Non-pigmented ciliary epithelial cell (primary cell): Measurements from ENCODE around the gene ARFGEF3.
A peak's percentile ranks its signal among the peaks of the same experiment; 100 is the strongest.
"Not testable (repeated sequence)": the region's sequence is repeated elsewhere in the genome, so short reads cannot be mapped to it uniquely, and the experiment has no call there.

Experiments
- DNase-seq: peaks from one replicate; pipeline ENCODE4 v3.0.0-alpha.2; 2010; ENCODE audit warnings: low read depth

The ARFGEF3 gene

DNA sequence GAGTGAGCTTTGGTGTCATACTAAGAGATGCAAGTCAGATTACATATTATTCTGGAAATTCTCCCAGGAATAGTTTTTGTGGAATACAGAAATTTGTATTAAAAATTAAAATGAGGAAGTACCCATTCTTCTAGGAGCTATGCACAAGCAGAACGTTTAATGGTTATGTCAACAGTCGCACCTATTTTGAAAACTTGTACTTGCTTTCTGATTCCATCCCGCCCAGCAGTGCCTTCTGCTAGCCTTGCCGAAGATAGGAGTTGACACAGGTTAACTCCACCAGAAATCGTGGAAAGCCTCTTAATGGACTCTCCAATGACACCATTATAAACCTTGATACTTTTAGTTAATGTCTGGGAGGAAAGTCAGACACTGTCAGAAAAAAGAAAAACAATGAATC lies 49.9 kb downstream of the ARFGEF3 start:
- no peak for DNase-seq

DNA sequence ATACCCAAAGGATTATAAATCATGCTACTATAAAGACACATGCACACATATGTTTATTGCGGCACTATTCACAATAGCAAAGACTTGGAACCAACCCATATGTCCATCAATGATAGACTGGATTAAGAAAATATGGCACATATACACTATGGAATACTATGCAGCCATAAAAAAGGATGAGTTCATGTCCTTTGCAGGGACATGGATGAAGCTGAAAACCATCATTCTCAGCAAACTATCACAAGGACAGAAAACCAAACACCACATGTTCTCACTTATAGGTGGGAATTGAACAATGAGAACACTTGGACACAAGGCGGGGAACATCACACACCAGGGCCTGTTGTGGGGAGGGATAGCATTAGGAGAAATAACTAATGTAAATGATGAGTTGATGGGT lies 50.8 kb downstream of the ARFGEF3 start:
- DNase-seq, result not testable (repeated sequence)

DNA sequence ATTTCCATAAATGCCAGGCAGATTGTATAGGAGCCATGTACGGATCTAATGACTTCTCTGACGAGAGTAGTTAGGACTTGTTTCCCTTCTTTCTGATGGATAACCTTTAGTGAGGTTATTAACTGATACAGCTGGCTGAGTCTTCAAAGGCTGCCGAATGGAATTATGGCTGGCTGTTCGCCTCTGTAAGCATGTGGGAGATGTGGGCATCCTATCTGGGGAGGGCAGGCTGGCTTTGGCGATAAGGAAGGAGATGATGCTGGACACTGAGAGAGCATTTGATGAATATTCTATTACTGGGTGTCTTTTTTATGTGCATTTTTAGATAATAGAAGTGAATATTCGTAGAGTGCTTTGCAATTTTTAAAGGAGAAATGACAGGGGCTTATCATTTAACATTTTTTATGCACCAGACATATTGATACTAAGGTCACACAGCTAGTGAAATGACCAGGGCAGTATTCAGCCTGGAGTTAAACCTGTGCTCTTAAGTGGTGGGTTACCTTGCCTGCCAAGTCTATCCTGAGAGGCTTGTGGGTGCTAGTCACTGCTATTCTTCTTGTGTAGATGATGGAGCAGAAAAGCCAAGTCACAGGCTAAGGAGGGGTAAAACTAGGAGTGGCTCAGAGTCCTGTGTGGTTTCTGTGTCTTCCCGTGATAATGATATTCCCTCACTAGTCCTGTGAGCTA lies 53.5 kb downstream of the ARFGEF3 start:
- DNase-seq, result no peak

DNA sequence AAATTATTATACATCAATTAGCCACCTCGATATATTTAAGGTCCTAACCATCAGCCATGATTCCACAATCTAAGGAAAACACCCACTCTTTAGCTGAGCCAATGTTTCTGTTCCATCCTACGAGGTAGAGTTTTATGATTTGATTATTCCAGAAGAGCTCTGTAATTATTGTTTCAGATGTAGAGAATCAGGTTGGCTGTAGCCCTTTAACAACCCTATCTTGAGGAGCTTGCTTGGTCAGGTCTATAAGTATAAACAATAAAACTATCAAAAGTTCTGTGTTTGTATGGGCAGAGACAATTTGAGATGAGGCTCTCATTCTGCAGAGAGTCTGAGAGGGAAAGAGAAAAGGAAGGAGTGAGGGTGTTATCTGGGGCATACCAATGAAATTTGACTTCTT lies 56.7 kb downstream of the ARFGEF3 start, which contains the start of gene PBOV1:
PBOV1 (minus strand) TSS at position 43 of the 400 bp plus-strand sequence. CDS start 96 bp downstream, outside the sequence.
- no peak for DNase-seq

DNA sequence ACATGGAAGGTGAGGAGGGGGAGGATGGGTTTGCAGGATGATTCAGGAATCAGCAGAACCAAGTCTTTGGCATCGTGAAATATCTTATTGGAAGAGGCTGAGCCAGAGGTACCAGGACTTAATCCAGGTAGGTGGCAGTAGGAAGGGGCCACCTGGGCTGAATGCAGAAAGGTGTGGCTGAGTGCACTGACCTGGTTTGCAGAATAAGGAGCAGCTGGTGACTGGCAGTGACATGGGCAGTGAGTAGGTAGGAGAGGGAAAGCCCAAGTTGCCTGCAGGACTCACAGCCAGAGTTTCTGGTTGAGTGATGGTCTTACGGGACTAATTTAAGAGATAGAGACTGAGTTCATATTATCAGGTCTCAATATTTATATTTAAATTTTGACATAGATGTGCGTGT lies 57.7 kb downstream of the ARFGEF3 start:
- DNase-seq, result no peak

DNA sequence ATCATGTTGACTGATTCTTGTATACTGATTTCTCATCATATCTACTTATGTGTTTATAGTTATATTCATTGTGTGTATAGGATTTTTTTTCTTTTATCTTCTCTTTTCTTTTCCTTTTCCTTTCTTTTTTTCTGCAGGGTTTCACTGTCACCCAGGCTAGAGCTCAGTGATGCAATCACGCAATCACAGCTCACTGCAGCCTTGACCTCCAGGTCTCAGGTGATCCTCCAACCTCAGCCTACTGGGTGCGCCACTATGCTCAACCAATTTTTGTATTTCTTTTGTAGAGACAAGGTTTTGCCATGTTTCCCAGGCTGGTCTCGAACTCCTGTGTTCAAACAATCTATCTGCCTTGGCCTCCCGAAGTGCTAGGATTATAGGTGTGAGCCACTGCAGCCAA lies 58.2 kb downstream of the ARFGEF3 start:
- no peak for DNase-seq

DNA sequence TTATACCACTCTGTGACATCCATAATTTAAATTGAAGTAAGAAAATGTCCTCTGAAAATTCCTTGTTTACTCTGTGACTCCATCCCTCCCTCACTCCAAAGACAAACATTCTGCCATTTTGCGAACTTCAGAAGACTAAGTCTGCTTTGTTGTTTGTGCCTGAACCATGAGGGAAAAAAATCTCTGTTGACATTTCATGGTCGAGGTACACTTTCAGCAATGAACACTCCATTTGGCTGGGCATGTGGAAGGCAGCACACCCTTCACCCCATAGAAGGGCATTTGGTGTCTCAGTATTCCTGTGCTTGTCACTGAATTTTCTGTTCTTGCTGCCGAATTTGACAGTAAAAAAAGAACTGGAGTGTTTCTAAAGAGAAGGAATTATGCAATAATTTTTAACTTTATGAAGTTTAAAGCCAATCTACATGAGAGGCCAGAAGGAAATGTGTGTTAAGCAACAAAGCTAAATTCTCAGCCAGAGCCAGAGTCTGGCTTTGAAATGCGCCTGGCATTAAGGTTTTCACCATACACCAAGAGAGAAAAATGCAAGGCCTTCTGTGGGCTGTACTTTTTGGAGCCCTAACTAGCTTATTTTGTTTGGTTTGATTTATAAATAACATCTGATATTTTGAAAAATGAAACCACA lies 61.3 kb downstream of the ARFGEF3 start:
- no peak for DNase-seq

DNA sequence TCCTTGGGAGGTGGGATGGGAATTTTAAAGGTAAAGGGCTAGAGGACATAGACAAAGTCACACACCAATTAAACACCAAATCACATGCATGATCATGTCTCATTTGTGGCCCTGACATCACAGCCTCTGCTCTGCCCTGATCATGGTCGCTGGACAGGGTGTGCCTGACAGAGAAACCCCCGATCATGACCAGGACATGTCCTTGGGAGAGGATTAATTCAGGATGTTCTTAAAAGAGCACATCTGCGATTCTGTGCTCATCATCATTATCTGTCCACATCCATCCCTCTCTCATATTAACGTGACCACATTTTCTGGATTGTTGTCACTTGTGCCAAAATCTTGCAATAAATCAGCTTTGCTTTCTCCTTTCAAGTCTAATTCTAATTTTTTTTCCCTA lies 64.2 kb downstream of the ARFGEF3 start:
- DNase-seq, result no peak

DNA sequence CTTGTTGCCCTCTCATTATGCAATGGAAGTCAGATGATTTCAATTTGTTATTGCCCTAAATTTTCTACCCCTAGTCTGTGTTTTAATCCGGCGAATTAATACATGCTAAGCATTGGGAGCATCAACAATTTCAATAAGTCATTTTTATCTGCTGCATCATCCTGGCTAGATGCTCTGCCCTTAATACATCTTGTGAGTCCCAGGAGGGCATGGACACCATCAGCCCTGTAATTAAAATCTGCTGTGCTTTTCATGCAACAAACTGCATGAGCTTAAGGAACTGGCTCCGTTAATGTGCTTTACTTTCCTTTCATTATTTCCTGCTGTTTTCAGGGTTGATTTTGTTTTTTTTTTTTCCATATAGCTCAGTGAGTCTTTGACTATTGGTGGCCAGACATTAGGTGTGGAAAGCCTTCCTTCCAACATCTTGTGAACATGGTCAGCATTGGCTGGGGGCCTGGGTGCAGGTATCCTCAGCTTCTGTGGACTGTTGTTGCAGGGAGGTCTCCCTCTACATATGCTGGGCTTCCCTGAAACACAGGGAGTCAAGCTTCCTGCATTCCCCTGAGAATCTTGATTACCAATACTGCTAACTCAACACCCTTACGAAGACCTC lies 65.1 kb downstream of the ARFGEF3 start:
- DNase-seq, result no peak

DNA sequence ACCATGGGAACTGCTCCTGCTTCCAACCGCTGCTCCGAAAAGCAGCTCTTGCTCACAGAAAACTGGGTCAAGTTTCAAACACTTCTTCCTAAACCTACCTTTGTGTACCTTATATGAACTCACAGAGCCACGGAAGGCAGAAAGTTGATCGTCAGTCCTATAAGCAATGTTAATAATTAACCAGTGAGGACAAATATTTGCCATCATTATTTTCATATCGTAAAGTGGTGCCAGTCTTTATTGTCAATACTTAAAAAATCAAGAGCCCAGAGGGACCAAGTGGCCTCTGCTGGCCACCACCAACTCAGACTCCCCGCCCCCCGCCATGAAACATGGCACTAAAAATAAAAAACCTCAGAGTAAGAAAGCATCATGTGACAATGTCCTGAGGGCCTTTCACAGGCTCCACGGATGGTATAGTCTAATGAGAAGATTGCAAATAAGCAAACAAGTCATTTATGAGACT lies 65.6 kb downstream of the ARFGEF3 start:
- DNase-seq, result no peak

DNA sequence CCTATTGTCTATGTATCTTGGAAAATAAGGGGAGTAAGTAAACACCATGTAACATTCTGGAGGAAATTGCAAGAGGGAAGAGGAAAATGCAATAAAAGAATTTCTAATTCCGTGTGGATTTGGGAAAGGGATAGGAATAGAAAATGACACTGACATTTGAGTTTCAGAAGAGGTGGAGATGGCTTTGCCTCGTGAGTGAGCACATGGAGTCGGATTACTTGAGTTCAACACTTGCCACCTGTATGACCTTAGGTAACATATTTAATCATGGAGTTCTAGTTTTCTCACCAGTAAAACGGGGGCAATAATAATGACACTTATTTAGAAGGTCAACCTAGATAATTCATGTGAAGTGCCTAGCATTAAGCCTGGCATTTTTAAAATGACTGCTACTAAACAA lies 67.3 kb downstream of the ARFGEF3 start:
- no peak for DNase-seq

DNA sequence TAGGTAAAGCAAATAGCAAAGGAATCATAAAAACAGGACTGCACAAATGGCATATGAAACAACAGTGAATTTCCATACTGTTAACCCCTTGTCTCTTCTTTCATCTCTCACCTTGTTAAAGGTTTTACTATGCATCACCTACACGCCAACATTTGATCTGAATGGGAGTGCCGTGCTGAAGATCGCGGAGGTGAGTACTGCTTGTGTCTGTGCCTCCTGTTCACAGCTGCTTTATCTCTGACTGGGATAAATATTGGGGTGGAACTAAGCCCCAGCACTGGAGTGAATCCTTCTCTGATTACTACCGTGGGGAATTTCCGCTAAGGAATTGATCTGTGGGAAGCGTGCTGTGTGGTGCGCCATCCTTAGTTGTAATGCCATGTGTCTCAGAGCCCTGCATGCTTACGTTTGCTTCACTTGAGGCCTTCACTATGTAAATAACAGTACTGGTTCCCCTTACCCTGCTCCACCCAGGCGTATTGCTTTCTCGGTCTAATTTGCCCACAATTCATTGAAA lies 68.0 kb downstream of the ARFGEF3 start:
- DNase-seq, result no peak

DNA sequence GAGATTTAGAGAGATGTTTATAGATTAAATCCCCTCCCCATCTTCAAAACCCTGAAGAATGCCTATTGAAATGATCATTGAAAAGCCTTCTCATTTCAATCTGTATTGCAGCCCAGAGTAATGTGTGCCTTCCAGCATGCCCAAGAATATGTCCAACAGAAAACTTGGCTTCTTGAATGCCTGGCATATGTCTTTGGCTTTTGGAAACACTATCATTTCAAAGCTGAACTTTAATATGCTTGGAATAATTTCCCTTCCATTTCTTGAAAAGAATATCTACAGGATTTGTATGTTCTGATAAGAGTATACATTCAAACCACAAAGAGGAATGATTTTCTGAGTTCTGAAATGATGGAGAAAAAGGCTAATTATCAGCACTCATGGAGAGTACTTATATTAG lies 68.5 kb downstream of the ARFGEF3 start:
- no peak for DNase-seq

DNA sequence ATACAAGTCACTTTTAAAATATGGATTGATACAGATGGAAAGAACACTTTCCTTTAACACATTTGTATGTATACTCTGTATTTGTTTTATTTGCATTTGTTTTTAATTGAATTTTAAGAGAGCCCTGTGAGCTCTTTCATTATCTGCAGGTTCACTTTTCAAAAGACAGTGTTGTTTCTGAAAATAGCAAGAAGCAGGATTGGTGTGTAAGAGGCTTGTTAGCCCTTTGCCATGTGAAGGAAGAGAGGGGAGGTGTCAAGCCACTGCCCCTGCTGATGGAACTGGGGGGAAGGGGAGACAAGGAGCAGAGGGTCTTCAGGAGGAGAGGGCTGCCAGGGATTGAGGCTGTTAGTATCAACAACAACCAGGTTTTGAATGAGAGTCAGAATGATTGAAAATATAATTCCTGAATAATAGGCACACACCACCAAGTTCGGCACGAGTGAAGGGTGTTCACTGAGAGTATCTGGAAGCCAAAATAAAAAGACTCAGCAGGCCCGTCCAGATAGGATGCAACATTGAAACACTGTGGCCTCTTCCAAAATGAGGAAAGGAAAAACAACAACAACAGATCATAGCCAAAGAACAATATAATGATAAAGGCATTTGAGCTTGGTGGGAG lies 69.1 kb downstream of the ARFGEF3 start:
- DNase-seq, result no peak

DNA sequence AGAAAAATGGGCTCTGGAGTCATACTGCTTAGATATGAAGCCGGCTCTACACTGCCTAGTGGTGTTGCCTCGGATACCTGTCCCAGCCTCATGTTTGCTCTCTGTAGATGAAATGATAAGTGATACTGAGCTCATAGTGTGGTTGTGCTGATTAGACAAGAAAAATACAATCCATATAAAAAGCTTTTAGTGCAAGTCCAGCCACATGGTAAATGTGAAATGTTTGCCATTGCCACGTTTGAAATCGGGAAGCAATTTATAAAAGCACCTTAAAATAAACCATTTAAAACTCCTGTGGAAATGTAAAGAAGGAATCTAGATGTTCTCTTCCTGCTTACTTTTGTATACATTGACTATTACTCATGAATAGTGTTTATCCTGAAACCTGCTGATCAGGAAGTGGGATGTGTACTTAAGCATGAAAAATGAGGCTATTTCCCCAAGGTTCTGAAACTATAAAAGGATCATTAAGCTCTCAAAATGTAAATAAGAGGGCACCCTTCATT lies 69.7 kb downstream of the ARFGEF3 start:
- DNase-seq, result no peak

DNA sequence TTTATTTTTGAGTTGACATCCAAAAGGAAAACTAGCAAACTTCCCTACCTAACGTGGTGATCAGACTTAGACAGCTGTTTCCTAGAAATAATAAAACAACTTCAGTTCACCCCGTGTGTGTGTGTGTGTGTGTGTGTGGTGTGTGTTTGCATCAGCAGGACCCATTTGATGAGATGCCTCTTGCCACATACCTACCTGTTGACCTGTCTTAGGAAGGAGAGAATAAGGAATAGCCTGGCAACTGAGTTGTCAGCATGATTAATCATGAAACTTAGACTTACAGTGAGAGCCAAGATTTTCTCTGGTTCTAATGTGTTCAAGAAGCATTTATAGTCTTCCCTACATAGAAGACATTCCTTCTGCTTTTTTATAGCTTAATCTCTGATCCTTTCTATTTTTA lies 72.6 kb downstream of the ARFGEF3 start:
- no peak for DNase-seq

DNA sequence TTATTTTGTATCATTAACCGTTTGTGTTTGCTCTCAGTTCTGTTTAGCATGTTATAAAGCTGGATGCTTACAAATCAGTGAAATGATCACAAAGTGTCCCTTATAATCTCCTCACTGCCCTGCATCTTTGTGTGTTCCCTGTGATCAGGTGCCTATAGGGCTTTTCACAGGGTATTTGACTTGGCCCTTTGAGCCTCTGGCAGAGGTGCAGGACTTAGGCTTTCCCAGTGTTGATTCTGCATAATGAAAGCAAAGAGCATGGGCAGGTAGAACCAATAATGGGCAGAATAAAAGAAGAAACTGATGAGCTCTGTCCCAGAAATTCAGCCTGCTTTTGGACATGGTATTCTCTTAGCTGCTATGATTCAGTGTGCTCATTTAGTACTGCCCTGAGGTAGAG lies 73.5 kb downstream of the ARFGEF3 start:
- no peak for DNase-seq

DNA sequence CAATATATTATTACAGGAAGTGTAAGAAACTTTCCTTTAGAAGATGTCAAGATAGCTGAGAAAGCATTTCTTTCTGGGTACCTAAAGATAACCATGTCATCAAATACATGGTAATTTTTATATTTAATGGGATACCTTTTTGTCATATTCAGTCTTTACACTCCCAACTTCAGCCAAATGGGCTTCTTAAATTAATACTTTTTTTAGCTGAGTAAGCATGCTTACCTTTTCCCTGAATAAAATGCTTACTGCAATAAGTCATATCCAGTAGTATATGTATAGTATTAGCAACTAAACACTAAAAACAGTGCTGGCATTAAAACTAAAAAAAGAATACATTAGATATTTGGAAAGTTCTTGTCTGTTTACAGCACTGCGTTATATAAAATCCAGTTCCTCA lies 74.0 kb downstream of the ARFGEF3 start:
- DNase-seq, result no peak

DNA sequence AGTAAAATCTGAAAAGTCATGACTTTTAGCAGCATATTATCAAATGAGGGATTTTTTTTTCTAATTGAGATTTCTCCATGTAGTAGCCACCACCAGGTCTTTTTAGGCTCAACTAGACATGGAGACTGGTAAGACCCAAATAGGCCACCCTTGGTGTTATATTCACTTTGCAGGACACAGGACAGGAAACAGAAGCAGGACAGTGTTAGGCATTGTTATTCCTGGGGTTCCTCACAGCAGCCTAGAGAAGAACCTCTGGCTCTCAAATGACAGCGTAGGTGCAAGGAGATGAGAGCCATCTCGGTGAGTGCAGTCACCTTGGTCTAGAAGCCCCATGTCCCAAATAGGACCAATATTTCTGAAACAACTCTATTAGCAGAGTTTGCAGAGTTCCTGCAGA lies 75.7 kb downstream of the ARFGEF3 start:
- DNase-seq, result no peak

DNA sequence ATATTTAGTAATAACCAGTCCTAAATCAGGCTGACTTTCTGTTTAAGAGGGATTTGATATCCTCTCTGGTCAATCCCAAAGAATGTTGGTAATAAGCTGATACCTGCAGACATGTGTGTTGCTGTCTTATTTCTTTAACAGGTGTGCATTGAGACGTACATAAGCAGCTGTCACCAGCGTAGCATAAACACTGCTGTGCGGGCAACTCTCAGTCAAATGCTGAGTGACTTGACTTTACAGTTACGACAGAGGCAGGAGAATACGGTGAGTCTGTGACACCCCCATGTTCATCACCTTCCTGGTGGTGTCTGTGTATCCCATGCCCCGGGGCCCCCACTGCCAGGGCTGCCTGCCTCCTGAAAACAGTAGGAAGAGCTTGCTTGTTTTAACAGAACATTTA lies 76.6 kb downstream of the ARFGEF3 start:
- DNase-seq, result no peak

DNA sequence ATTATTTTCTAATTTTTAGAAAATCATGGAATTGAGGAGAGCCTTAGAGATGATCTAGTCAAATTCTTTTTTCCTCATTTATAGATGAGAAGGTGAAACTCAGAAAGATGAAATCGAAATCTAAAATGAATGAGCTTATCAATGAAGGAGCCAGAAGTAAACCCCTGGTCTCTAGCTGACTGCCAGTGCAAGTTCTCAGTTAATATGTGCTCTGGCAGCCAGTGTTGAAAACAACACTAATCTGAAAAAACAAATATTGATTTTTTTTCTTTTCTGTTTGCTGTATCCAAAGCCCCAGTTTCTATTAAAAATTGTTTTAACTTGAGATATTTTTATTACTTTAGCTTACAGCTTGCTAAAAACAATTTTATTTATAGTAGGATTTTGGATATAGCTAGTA lies 78.0 kb downstream of the ARFGEF3 start:
- DNase-seq, result no peak

DNA sequence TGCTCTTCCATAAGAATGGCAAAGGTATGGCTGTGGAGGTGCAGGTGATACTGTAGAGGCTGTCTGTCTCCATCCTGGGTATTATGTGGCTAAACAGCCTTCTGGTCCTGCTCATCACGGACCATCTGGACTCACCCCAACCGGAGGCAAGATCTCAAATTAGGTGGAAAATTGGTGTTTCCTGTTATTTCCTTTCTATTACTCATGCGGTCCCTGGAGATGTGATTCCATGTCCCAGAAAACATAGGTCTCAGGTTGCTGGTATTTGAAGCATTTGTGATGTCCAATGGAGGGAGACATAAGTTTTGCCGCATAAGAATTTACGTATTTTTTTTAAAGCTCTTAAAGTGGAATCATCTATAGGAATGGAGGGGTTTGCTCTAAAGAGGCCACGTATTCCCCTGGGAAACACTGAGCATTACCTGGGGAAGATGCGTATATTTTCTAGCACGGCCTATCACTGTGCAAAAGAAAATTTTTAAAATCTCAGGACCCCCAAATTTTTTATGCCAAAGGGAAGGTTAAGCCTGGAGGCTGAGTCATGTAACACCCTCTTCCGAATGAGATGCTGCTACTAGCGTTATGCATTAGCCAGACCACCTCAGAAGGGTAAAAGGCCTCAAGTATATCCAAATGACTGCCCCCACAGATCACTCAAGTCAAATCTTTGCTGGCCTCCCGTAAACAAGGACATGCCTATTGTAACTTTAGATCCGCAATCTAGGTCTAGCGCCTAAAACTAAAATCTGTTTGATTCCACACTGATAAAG lies 78.9 kb downstream of the ARFGEF3 start:
- peak; percentile 60 for DNase-seq
